ENCODE data around the gene UNK.

UNK gene

DNA sequence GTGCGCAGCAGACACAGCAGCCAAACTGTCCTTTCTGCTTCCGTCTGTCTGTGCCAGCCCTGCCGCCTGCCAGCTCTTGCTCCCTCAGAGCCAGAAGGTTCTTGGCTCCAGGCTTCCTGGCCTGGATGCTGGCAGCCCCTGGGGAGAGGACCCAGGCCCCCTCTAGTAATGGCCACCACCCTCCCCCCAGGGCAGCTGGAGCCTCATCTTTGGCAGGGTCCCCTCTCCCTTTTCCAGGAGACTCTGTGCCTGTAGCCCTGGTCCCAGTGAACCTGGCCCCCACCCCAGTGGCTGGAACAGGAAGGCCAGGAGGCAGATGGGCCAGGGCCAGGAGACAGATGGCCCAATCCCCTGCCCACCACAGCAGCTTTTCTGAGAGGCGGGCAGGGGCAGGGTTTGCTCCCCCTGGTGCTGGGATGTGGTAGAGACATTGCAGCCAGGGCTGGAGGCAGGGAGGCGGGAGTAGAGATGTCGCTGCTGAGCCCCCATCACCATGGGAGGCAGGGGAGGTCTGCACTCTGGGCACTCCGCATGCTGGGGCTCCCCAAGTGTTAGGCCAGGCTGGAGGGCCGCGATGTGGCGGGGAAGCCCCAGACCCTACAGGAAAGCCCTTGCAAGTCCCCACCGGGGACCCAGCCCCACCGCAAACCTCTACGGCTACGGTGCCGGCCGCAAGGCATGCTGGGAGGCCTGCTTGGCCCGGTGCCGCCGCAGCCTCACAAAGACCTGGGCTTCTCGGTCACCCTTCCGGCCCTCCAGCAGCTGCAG is 42.9 kb downstream of the UNK start:
- peak overlapping the region in 1 of 7 experiments; percentile 19 for H3K4me3 ChIP-seq
- peak overlapping the region in 17 of 21 experiments; percentile 7 to 78 (median 70) for H3K27ac ChIP-seq

DNA sequence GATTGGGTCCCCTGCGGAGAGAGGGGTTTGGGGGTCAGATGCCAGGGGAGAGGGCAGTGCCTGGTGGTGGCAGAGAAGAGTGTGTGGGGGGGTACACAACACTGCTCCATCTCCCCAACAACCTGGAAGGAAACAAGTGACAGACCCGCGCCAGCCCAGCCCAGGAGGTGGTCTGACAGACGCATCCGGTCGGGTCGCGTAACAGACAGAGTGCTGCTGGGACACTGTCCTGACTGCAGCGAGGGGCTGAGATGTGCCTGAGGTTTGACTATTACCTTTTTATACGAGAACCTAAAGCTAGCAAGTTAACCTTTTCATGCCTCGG is 43.4 kb downstream of the UNK start:
- Histone ChIP-seq H3K4me3 (peak overlapping the region in 1 of 7 experiments; percentile 19), H3K27ac (peak overlapping the region in 14 of 21 experiments; percentile 32 to 78 (median 73))

DNA sequence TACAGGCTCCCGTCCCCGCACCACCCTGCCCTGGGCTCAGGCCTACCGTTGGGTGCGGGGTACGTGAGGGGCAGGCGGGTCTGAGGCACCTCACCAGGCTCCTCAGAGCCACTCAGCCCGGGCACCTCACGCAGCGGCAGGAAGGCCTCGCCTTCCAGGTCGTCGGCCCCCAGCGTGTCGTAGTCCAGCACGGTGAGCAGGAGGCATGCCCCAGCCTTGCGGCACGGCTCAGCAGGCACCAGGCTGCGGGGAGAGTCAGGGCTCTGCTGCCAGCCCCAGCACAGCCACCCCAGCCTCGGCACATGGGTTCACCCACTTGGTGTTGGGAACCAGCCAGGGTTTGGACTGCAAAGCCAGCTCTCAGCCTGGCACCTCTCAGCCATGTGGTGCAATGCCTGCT is 44.1 kb downstream of the UNK start:
- Histone ChIP-seq H3K27ac (peak overlapping the region in 2 of 21 experiments; percentile 35 to 40), H3K4me3 (no peak overlapping the region)

DNA sequence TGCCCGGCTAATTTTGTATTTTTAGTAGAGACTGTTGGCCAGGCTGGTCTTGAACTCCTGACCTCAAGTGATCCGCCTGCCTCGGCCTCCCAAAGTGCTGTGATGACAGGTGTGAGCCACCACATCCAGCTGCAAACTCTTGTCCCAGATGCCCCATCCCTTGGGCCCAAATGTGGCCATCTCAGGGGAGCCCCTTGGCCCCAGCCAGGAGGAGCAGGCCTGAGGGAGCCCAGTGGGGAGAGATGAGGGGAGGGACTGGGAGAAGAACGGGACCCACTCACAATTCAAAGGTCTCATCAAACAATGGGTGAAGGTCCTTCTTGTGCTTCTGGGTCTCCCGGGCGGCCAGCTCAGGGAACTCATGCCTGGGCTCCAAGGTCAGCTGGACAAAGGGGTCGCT is 45.1 kb downstream of the UNK start:
- H3K4me3 ChIP-seq, result no peak overlapping the region

DNA sequence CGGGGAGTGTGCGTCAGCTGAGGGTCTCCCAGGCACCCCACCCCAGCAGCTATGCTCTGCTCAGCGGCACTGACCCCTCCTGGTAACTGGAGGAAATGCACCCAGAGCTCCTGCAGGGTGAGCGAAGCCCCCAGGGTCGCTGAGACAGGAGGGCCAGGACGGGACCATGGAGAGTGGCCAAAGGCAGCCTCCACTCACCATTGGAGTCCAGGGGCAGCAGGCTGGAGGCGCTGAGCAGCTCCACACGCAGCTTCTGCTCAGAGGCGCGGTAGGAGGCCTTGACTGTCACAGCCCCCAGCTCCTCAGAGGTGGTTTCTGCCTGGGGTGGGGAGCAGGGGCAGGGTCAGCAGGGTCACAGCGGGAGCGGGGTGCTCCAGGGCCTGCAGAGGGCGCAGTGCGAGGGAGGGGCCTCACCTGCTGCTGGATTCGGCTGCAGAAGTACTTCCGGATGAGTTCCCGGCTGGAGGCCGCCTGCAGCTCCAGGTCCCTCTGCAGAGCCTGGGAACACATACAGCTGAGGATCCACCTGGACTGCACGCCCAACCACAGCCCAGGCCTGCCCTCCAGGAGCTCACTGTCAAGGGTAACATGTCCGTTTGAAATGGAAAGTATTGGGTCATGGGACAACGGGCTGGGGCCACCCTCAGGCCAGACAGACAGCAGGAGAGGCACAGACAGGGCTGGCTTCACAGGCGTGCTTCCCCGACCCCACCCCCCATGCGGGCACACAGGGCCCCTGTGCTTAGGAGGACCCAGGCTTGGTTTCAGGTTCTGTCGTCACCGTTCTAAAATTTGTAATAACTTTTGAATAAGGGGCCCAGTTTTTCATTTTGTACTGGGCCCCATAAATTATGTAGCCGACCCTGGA is 45.8 kb downstream of the UNK start:
- no peak overlapping the region for H3K4me3 ChIP-seq
- H3K27ac ChIP-seq, result no peak overlapping the region

More for the DNA sequence above, 45.1 kb downstream of the UNK start:
- no peak overlapping the region for H3K27ac ChIP-seq

DNA sequence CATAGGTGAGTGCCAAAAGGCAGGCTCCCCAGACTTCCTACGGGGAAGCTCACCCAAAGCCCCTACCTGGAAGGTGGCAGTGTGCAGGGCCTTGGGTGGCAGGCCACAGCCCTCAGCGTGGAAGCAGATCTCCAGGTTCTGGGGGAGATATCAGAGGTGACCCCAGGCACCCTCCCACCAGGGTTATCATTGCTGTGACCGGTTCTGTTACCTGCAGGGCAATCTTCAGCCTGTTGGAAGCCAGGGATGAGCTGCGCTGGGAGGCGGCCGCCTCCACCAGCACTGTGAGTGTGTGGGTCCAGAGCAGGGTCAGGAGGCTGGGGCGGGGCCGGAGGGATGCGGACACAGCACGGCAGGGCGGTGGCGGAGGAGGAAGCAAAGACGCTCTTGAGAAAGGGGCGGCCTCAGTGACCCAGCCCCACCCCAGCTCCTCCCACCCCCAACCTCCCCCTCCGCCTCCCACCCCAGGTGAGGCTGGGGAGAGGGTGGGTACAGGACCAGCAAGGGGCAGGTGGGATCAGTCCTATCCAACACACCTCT is 46.5 kb downstream of the UNK start:
- H3K4me3 ChIP-seq, result no peak overlapping the region
- H3K27ac ChIP-seq, result peak overlapping the region in 6 of 21 experiments; percentile 12 to 86 (median 62)

DNA sequence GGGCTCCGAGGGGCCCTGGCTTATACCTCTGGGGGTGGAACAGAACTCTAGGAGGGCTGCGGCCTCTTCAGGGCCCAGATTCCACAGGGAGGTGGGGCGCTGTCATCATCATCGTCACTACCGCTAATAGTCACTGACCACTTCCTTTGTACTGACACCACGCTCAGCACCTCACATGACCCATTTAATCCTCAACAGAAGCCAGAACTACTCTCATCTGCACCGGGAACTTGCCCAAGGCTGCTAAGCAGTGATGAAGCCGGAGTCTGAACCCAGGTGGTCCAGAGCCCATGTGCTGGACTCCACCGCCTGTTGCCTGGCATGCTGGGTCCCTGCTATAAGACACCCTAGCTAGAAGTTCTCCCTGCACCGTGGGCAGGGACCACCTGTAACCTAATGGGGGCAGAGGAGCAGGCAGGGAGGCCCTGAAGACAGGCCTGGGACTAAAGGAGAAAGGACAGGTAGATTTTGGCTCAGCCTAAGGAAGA is 47.6 kb downstream of the UNK start:
- Histone ChIP-seq H3K27ac (peak overlapping the region in 20 of 21 experiments; percentile 31 to 86 (median 68)), H3K4me3 (no peak overlapping the region)

DNA sequence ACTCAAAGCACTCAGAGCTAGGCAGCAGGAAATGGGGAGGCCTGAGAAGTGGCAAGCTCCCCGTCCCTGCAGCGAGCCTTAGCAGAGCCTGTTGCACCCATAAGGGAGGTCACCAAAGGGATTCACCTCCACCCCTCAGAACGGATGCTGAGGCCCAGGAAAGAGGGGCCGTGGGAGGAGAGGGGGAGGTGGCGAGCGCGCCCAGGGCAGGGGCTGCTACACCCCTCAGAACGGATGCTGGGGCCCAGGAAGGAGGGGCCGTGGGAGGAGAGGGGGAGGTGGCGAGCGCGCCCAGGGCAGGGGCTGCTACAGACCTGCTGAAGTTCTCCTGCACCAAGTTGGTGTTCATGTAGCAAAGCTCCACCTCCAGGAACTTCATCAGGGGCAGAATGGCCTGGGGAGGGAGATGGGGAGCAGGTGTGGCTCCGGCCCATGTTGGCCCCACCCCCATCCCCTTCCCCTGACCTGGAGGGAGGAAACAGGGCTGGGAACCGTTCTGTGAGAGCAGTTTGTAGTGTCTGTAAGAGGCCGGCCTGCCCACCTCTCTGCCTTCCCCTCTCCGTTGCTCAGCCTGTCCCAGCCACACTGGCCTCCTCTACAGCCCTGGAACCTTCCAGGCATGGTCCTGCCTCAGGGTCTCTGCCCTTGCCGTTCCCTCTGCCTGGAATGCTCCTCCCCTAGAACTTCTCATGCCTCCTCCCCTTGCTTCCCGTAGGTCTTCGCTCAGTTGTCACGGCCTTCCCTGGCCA is 48.2 kb downstream of the UNK start:
- Histone ChIP-seq H3K27ac (peak overlapping the region in 20 of 21 experiments; percentile 20 to 86 (median 68)), H3K4me3 (no peak overlapping the region)

DNA sequence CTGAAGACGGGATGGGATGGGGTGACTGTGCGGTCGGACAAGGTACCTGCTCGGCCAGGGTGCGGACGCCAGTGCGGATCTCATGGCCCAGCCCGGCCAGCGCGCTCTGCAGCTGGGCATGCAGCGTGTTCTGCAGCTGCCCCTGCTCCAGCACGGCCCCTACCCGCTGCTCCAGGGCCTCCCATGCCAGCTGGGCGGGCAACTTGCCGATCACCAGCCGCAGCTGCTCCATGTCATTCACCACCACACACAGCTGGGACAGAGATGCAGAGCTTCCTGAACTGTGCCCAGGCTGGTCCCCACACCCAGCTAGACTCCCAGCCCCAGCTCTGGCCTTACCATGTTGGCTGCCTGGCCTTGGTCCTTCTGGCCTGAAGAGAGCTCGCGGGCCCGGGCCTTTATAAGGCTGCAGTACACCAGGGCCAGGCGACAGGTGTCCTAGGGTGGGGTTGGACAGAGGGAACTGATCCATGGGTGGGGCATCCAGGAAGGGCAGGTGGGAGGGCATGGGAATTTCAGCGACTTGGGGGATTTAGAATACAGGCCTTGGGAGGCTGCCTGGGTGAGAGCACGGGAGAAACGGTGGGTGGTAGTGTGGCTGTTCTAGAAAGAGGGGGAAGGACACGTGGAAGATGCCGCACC is 49.8 kb downstream of the UNK start:
- Histone ChIP-seq H3K27ac (peak overlapping the region in 2 of 21 experiments; percentile 28 to 82), H3K4me3 (no peak overlapping the region)

DNA sequence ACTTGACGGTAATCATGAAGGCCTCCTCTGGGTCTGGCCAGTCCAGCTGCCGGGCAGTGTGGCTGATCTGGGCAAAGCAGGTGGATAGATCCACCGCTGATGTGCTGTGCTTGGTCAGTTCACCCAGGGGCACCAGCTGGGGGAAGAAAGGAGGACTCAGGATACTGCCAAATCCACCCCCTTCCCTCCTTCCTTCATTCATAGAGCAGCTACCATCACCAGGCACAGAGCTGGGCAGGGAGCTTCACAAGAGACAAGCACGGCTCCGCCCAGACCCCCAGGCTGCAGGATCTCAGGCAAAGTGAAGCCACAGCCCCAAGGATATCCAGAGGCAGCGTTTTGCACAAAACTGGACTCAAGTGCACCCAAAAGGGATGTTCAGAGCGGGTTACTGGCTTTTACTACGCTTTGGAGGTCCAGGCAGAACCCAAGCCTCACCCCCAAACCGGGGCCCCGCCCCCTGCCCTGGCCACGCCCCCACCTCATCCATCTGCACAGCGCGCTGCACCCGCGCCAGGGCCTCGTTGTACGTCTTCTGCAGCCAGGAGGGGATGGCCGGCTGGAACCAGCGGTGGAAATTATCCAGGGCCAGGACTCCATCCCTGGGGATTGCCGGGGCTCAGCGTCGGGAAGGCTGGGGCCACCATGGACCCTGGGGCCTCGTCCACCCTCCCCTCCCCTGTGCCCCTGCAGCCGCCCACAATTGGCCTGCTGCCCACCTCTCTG is 50.5 kb downstream of the UNK start:
- no peak overlapping the region for H3K4me3 ChIP-seq
- H3K27ac ChIP-seq, result peak overlapping the region in 1 of 21 experiments; percentile 28

DNA sequence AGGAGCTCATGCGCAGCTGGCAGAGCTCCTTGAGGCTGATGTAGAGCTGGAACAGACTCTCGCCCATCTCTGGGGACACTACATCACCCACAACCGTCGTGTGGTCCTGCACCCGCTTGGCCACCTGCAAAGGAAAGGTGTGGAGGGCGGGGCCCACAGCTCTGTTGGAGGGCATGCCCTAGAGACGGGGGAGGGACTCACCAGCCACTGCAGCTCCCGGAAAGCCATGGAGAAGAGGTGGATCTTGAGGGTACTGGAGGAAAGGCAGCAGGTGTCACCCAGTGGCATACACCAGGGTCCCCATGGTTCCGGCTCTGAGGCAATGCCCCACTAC is 51.0 kb downstream of the UNK start:
- Histone ChIP-seq H3K4me3 (no peak overlapping the region), H3K27ac (no peak overlapping the region)

DNA sequence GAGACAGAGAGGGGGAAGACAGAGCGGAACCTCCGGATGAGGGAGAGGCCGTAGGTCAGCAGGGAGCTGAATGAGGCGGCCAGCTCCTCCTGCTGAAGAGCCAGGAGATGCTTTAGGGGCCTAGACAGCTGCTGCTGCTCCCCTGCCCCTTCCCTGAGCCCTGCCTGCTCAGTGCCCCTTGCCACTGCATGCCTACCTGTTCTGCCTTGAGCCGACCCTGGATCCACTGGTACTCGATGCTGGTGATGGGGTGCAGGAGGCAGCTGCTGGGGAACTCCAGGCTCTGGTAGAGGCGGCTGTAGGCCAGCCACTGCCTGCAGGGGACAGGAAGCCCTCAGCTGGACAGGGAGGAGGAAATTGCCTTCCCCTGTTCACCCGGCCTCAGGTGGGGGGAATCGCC is 52.0 kb downstream of the UNK start:
- H3K27ac ChIP-seq, result no peak overlapping the region
- H3K4me3 ChIP-seq, result no peak overlapping the region

DNA sequence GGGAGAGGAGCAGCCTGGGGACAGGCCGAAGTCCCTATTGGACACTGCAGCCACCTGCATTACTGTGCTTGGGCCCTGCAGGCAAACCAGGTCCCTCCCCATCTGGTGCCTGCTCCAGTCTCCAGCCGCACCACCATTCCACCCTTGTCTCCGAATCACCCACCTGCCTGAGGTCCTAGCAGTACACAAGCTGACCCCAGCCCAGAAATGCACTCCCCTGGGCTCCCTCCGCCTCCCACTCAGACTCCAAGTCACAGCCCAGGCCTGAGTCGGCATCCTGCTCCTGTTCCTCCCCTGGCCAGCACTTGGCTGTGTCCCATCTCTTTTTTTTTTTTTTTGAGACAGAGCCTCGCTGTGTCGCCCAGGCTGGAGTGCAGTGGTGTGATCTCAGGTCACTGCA is 53.3 kb downstream of the UNK start:
- Histone ChIP-seq H3K4me3 (no peak overlapping the region), H3K27ac (no peak overlapping the region)

DNA sequence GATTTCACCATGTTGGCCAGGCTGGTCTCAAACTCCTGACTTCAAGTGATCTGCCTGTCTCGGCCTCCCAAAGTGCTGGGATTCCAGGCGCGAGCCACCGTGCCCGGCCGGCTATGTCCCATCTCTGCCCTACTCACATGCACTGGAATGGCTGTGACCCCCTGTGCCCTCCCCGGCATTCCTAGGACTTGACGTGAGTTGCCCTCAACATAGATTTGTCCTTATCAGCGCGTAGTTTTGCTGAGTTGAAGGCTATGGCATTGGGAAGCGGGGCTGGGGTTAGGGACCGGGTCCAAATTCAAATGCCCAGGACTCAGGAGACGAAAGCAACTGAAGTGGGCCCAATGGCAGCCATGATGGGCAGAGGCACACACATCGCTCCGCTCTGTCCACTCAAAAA is 53.8 kb downstream of the UNK start:
- Histone ChIP-seq H3K27ac (no peak overlapping the region), H3K4me3 (no peak overlapping the region)

DNA sequence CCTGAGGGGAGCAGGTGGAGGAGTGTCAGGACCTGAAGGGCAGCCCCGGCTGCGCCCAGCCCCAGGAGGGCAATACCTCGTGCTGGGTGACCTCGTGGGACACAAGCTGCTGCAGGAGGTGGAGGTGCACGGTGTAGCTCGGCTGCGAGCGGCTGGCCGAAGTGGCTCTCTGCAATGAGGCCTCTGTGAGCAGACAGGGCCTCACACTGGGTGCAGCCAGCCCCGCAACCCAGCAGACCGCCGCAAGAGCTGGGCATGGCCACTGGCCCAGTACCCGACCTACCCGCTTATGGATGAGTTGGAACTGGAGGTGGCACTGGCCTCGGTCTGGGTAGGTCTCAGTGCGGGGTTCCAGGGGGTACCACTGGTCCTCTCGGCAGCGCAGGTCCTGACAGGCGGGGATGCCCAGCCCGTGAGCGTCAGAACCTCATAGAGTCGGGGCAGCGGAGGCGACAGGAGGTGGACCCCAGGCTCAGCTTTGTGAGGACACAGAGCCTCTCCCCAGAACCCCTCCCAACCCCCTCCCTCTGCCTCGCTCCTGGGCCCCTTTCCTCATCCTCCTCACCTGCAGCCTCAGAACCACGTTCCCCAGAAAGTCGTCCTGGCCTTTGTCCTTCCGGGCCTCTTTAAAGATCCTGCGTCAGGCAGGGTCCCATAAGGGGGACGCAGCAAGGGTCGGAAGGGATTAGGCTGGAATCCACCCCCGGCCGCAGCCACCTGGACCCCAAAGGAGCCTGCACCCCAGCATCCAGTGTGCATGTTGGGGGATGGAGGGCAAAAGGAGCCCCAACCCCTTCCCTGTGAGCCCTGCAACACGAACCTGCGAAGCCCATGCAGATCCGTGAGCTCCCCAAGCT is 55.6 kb downstream of the UNK start:
- H3K27ac ChIP-seq, result no peak overlapping the region
- H3K4me3 ChIP-seq, result no peak overlapping the region

DNA sequence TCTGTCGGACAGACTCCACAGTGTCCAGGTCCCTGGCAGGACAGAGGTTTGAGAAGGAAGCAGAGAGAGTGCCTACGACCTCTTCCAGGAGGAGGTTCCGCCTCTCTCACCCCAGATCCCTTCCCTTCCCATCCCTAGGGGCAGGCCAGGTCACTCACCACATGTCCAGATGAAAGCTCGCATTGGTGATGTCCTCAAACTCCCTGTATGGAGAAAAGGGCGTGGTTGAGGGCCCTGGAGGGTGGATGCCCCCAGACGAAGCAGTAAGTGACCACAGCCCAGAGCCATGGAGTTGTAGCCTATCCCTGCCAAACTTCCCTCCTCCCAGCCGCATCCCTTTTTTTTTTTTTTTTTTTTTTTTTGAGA is 56.2 kb downstream of the UNK start:
- no peak overlapping the region for H3K4me3 ChIP-seq
- H3K27ac ChIP-seq, result no peak overlapping the region

DNA sequence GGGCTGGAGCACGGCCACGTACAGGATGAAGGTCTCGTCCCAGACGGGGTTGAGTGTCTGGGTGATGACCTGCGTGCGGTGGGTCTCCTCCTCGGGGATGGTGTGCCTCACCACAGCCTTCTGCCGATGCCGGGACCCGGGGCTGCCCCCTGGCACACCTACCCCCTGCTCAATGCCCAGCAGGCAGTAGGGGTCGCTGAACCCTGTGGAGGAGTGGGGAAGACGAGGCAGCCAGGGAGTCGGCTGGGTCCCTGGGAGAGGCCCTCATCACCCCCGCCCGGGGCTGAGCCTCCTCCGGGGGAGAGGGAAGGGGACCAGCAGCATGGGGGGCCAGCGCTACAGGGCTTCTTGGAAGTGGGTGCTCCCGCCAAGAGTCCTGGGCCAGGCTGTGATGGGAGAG is 57.8 kb downstream of the UNK start:
- Histone ChIP-seq H3K4me3 (peak overlapping the region in 3 of 7 experiments; percentile 32 to 44 (median 42)), H3K27ac (peak overlapping the region in 14 of 21 experiments; percentile 71 to 96 (median 90))

All from skin epidermis (tissue), 12 donors.